GM04504 (cell line): Measurements from ENCODE around the gene RTTN.

Source experiments
- DNase-seq: peaks from one replicate; pipeline ENCODE4 v3.0.0-alpha.2; 2012; ENCODE audit warnings: low read depth

RTTN gene

GRCh38 chr18:70082430-70082829 is 123.1 kb downstream of the RTTN start:
- DNase-seq = no peak

- DNase-seq = no peak
Observed at GRCh38 chr18:70078106-70078505, 127.4 kb downstream of the RTTN start.

GRCh38 chr18:70075906-70076305 is 129.6 kb downstream of the RTTN start:
- no peak for DNase-seq

GRCh38 chr18:70074116-70074515 is 131.4 kb downstream of the RTTN start:
- DNase-seq = no peak

- no peak for DNase-seq
Observed at GRCh38 chr18:70073432-70073831, 132.1 kb downstream of the RTTN start.

- DNase-seq = no peak
Observed at GRCh38 chr18:70072678-70073077, 132.8 kb downstream of the RTTN start.

- DNase-seq = no peak
Observed at GRCh38 chr18:70069965-70070364, 135.5 kb downstream of the RTTN start.

- no peak for DNase-seq
Observed at GRCh38 chr18:70069382-70069781, 136.1 kb downstream of the RTTN start.

GRCh38 chr18:70068981-70069380 is 136.5 kb downstream of the RTTN start:
- no peak for DNase-seq

GRCh38 chr18:70059684-70060083 is 145.8 kb downstream of the RTTN start:
- no peak for DNase-seq

- DNase-seq = no peak
Observed at GRCh38 chr18:70058916-70059315, 146.6 kb downstream of the RTTN start.

- DNase-seq = no peak
Observed at GRCh38 chr18:70047931-70048603, 157.4 kb downstream of the RTTN start.

GRCh38 chr18:70046796-70047195 is 158.7 kb downstream of the RTTN start:
- no peak for DNase-seq

- DNase-seq = peak; percentile 39
Observed at GRCh38 chr18:70046207-70046606, 159.3 kb downstream of the RTTN start.

GRCh38 chr18:70044632-70045031 is 160.9 kb downstream of the RTTN start:
- DNase-seq = peak; percentile 84

GRCh38 chr18:70041459-70042050 is 163.9 kb downstream of the RTTN start:
- no peak for DNase-seq

- DNase-seq = no peak
Observed at GRCh38 chr18:70039186-70039585, 166.3 kb downstream of the RTTN start.

GRCh38 chr18:70037431-70038061 is 167.9 kb downstream of the RTTN start:
- no peak for DNase-seq

- no peak for DNase-seq
Observed at GRCh38 chr18:70036771-70037347, 168.6 kb downstream of the RTTN start.

GRCh38 chr18:70036168-70036567 is 169.3 kb downstream of the RTTN start:
- DNase-seq = no peak

- DNase-seq = no peak
Observed at GRCh38 chr18:70031221-70031620, 174.3 kb downstream of the RTTN start.

- no peak for DNase-seq
Observed at GRCh38 chr18:70030728-70031127, 174.8 kb downstream of the RTTN start.

GRCh38 chr18:70029163-70029562 is 176.3 kb downstream of the RTTN start:
- no peak for DNase-seq
